Effector CD4-positive, alpha-beta T cell (primary cell): ENCODE results near the gene GGNBP2.

Source experiments
- DNase-seq: peaks from one replicate; pipeline ENCODE4 v3.0.0-alpha.2; 2020

The GGNBP2 gene

DNA sequence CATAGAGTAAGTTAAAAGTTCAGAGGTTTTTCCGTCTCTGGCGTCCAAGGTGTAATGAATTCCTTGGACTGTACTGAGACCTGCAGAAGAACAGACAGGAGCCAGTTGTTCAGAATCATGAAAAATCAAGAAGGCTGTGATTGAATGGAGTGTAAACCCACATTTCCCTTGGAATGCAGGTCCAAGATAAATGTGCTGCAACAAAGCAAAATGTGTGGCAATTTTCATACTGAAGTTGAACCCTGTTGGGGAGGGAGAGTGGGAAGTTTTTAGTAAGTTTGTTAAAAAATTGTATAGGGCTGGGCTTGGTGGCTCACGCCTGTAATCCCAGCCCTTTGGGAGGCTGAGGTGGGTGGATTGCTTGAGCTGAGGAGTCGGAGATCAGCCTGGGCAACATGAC is 21.4 kb downstream of the GGNBP2 start:
- no peak for DNase-seq

DNA sequence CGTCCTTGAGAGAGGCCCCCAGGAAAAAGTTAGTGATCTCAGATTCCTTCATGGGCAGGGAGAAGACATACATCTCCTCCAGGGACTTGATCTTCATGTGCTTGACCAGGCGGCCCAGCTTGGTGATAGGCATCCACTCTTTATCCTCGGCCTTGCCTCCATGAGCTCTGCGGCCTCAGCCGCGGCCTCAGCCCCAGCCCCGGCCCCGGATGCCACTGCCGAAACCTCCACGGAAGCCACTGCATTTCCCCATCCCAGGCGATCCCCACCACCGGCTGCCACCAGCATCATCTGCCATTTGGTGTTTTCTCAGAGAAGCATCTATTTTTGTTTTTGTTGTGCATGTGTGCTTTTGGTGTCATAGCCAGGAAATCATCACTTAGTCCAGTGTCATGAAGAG is 30.3 kb downstream of the GGNBP2 start:
- DNase-seq = no peak

DNA sequence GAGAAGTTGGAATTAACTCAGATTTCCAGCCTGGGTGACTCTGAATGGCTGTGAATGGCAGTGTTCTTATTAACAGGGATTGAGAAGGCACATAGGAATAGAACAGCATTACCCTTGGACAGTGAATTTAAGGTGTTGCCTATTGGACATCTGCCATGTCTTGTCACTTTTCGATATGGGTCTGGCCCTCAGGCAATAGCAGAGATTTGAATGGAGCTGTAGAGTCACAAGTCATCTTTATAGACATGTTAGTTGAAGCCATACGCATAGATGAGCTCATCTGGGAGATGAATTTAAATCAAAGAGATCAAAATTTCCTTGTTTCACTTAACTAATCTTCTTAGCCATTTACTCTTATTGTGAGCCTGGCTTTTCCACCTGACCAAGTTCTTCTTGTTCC is 32.1 kb downstream of the GGNBP2 start:
- DNase-seq = no peak

DNA sequence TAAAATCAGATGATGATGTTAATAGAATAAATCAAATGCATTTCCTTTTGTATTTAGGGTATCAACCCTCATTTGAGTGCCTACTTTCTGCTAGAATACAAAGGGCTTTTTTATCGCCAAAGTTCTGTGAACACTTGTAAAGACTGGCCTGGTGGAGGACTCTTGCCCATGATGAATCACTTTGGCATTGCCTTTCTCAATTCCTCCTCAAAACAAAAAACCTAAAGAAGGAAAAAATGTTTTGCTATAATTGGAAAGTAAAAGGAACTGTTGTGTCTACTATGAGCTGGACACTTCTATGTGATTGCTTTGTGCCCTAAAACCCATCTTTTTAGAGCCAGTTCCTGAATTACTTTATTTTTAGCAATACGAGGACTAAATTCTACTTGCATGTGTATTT is 34.0 kb downstream of the GGNBP2 start:
- no peak for DNase-seq

DNA sequence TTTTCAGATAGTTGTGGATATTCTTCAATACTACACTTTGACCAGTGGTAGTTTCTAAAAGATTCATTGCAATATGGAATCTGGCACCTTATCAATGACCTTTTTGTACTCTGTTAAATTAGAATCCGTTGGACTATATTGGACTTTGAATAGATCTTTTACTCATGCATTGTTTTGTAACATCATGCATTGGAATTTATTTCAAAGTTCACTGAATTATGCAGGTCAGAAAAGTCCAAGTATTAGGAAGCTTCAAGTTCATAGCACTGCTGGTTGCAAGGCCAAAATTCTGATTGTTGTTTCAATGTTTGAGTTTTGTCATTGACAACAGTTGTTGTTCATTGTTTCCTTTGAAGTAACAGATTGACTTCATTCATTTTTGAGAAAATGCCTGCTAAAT is 39.1 kb downstream of the GGNBP2 start:
- DNase-seq = no peak

DNA sequence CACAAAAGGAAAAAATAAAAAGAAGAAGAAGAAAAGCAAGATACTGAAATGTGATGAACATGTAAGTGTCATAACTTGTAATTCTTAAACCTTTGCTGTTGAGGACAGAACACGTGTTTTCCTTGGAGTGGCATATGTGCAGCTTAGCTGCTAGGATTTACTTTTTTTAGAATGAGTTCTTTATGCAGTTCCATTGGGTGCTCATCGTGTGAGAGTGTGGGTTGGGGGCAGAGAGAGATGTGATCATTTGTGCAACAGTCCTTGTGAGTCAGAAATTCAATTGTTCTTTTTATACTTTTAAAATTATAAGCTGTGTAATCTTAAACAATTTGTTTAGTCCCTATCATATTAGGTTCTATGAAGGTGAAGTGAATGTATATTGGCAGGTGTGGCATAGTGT is 41.4 kb downstream of the GGNBP2 start:
- no peak for DNase-seq

DNA sequence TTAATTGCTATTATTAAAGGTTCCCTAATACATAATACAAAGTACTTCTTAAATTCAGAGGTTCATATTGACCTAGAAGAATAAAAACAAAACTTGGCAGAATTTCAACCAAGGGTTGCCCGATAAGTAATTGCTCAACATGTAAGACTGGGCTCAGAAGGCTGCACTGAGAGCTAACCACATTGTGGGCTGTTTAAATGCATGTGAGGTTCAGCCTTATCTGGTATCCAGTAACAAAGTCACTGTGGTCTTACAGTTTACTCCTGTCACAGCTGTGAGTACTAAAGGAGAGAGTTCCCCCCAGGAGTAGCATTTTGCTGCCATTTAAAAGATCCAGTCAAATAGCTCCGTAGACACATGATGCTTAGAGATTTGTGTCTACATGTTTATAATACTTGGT is 45.4 kb downstream of the GGNBP2 start:
- no peak for DNase-seq

DNA sequence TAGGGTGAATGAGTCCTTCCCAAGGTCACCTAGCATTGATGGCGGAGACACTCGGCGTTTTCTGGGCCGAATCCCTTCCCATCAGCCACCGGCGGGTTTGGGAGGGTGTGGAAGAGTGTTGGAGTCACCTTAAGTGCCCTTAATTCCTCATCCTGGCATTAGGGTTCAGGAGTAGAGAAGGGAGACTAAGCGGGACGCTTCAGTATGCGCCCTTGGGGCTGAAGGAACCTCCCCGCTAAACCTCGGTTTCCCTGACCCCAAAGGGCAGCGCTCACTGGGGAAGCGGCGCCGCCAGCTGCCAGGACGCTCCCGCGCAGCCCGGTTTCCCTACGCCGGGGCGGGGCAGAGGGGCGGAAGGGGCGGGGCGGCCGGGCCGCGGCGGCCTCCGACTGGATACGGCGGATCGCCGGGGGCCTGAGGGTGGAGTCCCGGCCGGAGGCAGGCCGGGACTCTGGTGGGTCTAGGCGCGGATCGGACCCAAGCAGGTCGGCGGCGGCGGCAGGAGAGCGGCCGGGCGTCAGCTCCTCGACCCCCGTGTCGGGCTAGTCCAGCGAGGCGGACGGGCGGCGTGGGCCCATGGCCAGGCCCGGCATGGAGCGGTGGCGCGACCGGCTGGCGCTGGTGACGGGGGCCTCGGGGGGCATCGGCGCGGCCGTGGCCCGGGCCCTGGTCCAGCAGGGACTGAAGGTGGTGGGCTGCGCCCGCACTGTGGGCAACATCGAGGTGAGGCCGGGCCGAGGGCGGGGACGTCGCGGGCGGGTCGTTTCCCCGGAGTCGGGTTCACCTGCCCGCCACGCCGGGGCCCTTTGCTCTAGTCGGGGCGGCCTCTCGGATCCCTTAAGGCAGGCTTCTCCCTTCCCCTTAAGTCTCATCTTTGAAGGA is 47.0 kb downstream of the GGNBP2 start, which contains the start of gene DHRS11:
TSS of gene DHRS11 (plus strand) at position 446 of the 882 bp plus-strand sequence. CDS start at position 577, 131 bp downstream.
- DNase-seq = peak; percentile 71

DNA sequence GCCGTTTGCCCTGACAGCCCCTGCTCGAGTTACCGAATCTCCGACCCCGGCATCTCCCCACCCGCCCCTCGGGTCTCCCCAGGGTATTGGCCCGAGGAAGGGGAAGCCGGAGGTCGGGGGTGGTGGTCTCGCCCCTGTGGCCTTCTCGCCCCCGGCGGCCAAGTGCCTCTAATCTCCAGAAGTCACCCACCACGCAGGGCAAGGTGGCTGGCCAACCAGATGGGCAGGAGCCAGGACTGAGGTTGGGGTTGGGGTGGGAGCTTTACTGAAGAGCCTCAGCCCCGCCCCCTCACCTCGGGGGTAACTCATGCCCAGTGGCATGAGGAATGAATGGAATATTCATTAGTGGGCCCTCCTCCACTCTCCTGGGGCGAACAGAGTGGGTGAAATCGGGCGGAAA is 47.6 kb downstream of the GGNBP2 start:
- no peak for DNase-seq

DNA sequence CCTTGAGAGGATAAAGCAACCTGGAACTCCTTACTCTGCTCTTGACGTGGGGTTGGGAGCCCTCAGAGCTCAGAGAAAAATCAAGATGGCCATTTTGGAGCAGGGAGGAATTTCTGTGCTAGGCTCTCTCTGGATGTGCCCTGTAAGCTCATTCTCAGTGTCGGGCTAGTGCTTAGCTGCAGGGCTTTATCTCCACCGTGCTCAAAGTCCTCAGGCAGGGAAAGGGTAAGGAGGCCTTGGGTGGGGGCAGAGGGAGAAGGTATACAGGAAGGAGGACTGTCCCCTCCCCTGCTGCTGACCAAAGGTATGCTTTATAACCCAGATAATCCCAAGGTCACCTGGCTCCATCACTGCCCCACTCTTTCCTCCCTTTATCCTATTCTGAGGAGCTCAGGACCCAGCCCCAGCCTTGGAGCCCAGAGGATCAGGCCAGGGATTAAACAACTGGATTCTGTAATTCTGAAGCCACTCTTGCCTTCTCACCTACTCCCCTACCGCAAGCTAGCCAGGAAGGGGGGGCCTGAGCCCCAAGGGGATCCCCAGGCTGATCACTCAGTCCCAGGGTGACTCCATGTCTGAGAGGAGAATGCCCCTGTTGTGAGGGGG is 48.1 kb downstream of the GGNBP2 start:
- DNase-seq = no peak

DNA sequence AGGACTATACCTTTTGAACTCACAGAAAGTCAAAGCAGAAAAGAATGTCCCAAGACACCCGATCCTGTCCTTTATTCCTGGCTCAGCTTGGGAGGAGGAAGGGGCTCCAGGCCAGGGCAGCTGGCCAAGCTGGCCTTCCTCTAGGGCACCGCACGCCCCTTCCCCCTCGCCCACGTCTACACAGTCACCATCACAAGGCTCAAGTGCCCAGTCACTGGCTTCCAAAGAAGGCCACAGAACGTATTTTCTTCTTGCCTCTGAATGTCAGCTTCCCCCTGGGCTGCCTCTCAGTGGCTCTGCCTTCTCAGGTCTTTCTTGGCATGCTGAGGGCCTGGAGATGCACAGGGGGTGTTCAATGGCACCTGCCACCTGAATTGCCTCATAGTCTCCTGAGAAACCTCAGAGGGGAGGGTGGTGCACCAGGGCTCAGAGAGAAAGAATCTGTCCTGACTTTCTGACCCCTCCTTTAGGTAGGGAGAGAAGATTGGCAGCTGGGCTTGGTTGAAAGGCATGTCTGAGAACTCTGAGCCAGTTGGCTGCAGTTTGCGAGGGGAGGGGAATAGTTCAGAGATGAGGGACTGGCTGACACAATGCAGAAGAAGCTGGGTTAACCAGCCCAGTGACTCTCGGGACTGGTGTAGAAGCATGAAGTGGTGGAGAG is 49.1 kb downstream of the GGNBP2 start:
- DNase-seq = no peak

DNA sequence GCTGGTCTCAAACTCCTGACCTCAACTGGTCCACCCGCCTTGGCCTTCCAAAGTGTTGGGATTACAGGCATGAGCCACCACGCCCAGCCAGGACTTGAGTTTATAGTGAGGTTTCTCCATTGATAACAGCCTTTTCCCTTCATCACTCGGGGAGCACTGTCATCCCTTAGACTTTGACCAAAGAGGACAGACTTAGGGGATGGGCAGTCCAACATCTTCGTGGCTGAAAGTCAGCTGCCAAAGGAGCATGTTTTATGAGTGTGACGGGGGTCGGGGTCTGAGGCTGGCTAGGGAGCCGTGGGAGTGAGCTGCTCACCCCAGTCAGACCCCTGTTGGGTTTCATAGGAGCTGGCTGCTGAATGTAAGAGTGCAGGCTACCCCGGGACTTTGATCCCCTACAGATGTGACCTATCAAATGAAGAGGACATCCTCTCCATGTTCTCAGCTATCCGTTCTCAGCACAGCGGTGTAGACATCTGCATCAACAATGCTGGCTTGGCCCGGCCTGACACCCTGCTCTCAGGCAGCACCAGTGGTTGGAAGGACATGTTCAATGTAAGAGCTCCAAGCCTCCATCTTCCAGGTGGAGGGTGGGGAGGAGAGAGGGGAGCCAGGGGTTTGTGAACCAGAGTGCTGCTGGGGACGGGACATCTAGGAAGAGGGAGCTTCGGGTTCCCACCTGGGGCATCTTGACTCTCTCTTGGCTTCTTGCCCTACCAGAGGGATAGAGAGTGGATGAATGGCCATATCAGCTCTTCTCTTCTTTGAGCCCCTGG is 50.1 kb downstream of the GGNBP2 start:
- no peak for DNase-seq

DNA sequence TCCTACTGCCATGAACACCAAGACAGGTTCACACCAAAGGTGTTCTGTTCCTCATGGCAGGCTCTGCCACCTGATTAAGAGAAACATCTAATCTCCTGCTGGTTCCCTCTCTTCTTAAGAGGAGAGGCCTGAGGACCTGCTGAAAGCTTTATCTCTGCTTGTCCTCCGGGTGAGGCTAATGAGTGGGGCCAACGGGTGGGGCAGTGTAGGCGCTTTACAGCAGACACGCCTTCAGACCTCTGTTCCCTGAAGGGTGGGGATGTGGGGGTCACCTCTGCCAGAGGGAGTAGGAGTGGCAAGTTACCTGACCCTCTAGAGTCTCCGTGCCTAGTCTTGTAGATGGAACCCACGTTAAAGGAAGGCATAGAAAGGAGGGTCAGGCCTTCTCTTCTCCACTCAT is 52.5 kb downstream of the GGNBP2 start:
- DNase-seq = no peak

DNA sequence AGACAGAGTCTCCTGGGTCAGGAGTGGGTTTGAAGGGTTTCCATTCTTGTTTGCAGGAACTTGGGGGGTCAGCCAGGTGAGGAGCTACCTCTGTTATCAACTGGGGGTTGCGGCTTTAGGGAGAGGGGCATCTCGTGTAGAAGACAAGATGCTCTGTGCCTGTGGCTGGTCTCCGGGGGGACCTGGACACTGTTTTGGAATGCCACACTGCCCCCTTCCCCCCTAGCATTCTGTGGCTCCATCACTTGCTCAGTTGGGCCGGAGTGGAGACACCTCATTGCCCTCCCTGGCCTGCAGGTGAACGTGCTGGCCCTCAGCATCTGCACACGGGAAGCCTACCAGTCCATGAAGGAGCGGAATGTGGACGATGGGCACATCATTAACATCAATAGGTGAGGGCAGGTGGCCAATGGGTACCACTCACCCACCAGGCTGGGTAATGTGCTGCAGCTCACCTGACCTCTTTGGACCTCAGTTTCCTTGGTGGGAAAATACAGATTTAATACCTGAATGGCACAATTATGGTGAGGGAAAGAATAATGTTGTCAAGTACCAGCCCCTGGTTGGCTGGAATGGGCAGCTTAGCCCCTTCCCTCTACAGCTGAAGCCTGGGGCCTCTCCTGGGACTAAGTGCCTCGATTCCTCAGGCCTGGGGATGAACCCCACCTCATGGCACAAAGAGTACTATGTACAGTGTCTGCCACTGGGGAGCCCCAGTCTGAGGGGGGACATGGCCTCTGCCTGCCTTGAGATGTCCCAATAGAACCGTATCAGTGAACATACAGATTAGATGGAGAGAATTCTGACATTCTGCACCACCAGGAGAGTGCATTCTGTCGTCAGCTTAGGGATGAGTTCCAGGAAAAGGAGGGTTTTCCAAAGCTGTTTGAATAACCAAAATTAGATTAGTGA is 53.4 kb downstream of the GGNBP2 start:
- no peak for DNase-seq

DNA sequence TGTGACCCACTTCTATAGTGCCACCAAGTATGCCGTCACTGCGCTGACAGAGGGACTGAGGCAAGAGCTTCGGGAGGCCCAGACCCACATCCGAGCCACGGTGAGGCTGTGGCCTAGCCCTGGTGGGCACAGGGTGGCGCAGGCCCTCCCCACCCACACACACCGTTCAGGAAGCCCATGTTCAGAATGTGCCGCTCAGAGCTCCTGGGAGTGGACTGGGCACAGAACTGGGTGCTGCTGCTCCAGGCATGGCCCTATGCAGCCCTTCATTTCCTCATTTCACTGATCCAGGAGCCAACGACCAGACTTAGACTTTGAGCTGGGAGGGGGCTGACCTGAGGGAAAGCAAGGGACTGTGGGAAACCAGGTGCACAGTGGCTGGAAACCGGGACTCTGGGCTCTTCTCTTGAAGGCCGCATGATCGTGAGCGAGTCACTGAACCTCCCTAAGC is 54.3 kb downstream of the GGNBP2 start:
- DNase-seq = no peak

DNA sequence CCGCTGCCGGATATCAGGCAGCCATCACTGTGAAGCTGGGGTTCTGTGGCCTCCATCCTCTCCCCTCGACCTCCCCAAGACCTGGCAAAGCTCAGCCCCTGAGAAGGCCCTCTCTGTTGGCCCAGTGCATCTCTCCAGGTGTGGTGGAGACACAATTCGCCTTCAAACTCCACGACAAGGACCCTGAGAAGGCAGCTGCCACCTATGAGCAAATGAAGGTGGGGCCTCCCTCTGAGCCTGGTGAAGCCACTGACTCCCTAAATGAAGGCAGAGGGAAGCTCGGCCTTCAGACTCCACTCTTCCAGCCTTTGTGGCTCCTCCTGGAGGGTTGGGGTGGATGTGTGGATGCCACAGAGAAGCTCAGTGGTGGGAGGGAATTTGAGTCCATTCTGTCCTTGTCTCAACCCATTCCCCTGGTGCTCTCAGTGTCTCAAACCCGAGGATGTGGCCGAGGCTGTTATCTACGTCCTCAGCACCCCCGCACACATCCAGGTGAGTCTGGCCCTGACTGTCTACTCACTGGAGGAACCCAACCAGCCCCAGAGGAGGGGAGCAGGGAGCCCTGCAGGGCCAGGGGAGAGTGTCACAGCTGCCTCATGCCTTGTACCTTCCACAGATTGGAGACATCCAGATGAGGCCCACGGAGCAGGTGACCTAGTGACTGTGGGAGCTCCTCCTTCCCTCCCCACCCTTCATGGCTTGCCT is 55.0 kb downstream of the GGNBP2 start:
- DNase-seq = no peak

DNA sequence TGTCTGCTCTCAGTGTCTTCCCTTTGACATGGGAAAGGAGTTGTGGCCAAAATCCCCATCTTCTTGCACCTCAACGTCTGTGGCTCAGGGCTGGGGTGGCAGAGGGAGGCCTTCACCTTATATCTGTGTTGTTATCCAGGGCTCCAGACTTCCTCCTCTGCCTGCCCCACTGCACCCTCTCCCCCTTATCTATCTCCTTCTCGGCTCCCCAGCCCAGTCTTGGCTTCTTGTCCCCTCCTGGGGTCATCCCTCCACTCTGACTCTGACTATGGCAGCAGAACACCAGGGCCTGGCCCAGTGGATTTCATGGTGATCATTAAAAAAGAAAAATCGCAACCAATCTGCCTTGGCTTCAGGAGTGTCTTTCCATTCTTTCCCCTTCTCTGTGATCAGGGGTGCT is 55.7 kb downstream of the GGNBP2 start:
- no peak for DNase-seq

DNA sequence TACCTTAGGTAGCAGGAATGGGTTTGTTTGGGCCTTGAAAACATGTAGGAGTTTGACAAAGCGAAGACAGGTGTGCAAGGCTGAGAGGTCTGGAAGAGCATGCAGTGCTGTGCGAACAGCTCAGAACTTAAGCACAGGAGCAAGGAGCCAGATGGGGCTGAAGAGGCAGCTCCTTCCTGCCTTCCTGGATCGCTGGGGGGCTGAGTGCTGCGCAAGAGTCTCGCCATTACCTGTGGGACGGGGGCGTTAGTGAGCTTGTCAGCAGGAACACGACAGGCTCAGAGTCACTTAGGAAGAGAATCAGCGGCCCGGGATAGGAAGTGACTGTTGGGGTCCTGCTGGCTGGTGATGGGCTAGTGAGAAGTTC is 56.2 kb downstream of the GGNBP2 start:
- peak; percentile 19 for DNase-seq

DNA sequence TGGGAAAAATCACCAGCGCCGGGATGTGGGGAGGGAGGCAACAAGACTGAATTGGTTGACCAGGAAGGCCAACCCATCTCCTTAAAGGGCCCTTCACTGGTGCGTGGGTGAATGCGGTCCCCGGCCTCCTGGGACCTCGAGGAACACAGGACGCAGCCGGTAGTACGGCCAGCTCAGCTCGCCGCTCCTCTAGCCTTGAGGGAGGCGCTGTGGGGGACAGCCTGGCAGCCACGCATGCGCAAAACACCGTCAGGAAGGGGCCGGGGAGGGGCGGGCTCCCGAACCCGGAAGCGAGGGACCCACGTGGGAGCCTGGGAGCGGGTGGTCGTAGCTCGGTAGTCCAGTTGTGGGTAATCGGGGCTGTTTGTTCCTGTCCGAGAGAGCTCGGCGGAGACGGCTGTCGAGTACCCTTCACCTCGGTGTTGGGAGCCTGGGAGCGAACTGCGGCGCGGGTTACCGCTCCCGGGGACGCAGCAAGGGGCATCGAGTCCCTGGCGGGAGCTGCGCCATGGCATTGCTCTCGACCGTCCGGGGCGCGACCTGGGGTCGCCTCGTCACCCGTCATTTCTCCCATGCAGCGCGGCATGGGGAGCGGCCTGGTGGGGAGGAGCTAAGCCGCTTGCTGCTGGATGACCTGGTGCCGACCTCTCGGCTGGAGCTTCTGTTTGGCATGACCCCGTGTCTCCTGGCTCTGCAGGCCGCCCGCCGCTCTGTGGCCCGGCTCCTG is 56.7 kb downstream of the GGNBP2 start, which contains the start of gene MRM1:
TSS of gene MRM1 (plus strand) at position 281 of the 727 bp plus-strand sequence. CDS start at position 509, 228 bp downstream.
- DNase-seq = peak; percentile 89

DNA sequence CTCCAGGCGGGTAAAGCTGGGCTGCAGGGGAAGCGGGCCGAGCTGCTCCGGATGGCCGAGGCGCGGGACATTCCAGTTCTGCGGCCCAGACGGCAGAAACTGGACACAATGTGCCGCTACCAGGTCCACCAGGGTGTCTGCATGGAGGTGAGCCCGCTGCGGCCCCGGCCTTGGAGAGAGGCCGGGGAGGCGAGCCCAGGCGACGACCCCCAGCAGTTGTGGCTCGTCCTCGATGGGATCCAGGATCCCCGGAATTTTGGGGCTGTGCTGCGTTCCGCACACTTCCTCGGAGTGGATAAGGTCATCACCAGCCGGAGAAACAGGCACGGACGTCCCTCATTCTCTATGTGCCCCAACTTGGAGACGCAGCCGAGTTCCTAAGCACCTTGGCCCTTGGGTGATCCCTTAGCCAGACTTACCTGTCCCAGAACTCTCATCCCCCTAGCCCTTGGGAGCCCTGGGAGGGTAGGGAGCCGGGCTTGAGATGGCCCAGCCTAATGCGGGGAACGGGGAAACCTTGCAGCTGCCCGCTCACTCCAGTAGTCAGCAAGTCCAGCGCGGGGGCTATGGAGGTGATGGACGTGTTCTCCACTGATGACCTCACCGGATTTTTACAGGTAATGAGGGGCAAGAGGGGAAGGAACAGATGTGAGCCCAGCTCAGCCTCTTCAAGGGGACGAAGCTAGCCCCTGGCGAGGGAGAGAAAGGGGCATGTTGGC is 57.5 kb downstream of the GGNBP2 start:
- no peak for DNase-seq
